K562 (cell line): ENCODE data around the gene VWA3B.

Source experiments
- CXXC5 ChIP-seq: fragments of 250-450 bp; sonication (Bioruptor Pico); IDR thresholded peaks from 2 replicates; pipeline ENCODE4 v1.8.0; 2022; ENCODE audit warnings: inconsistent platforms, mild to moderate bottlenecking, moderate library complexity
- HMGN3 ChIP-seq: IDR thresholded peaks from 2 replicates; pipeline ENCODE4 v1.6.1; 2011; ENCODE audit warnings: borderline replicate concordance, low read depth, mild to moderate bottlenecking, mixed read lengths, low read length; ENCODE audit not compliant: insufficient read length; ENCODE audit errors: extremely low read depth
- TF ChIP-seq, protein P1 (sequence below), 3 experiments: IDR thresholded peaks in 2 of 3; conservative IDR thresholded peaks in 1 of 3; 2 replicates each; pipeline ENCODE4 v1.5.1; 2011 to 2012; ENCODE audit warnings: low read length in 3 of 3, mild to moderate bottlenecking in 3 of 3, control low read depth in 2 of 3, improper control_type of control experiment in 1 of 3, inconsistent platforms in 1 of 3, low read depth in 1 of 3, mixed read lengths in 1 of 3, moderate library complexity in 1 of 3; ENCODE audit not compliant: insufficient read depth in 2 of 3
- TF ChIP-seq, protein P2 (sequence below), 2 experiments: fragments of 200-800 bp in 1 of 2; sonication (Bioruptor generic) in 1 of 2; sonication (generic) in 1 of 2; formaldehyde crosslinking in 1 of 2; IDR thresholded peaks in 1 of 2; conservative IDR thresholded peaks in 1 of 2; 2 replicates each; pipeline versions ENCODE4 v1.5.0 to v1.6.1; 2016 to 2020; ENCODE audit warnings: missing compliant biosample characterization in 1 of 2, missing genetic modification characterization in 1 of 2, missing genetic modification reagents in 1 of 2

DNA sequence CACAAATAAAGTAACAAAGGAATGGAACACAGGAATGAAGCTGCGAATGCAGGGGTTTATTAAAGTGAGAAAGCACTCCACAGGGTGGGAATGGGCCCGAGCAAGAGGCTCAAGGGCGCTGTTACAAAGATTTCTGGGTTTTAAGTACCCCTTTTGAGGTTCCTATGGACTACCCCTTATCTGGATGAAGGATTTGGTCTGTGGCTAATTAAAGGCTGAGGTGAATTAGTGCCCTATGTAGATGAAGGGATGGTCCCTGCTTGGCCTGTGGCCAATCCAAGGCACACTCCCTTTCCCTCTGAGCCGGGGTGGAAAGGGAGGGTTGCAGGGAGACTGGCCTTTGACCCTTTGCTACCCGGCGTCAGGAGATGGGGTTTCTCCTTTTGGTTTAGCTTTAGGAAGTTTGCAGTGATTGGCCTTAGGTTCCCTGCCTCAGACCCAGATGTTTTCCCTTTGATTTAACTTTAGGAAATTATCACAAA is 211.8 kb downstream of the VWA3B start:
- TF ChIP-seq, protein P1, sequence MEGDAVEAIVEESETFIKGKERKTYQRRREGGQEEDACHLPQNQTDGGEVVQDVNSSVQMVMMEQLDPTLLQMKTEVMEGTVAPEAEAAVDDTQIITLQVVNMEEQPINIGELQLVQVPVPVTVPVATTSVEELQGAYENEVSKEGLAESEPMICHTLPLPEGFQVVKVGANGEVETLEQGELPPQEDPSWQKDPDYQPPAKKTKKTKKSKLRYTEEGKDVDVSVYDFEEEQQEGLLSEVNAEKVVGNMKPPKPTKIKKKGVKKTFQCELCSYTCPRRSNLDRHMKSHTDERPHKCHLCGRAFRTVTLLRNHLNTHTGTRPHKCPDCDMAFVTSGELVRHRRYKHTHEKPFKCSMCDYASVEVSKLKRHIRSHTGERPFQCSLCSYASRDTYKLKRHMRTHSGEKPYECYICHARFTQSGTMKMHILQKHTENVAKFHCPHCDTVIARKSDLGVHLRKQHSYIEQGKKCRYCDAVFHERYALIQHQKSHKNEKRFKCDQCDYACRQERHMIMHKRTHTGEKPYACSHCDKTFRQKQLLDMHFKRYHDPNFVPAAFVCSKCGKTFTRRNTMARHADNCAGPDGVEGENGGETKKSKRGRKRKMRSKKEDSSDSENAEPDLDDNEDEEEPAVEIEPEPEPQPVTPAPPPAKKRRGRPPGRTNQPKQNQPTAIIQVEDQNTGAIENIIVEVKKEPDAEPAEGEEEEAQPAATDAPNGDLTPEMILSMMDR (IDR thresholded peaks at IDR 0.05 in 2 of 3, conservative IDR thresholded peaks at IDR 0.05 in 1 of 3; ENCODE audit: insufficient read depth in 2 of 3, low read depth in 1 of 3, low read length in 3 of 3), result no peak
- TF ChIP-seq, protein P2, sequence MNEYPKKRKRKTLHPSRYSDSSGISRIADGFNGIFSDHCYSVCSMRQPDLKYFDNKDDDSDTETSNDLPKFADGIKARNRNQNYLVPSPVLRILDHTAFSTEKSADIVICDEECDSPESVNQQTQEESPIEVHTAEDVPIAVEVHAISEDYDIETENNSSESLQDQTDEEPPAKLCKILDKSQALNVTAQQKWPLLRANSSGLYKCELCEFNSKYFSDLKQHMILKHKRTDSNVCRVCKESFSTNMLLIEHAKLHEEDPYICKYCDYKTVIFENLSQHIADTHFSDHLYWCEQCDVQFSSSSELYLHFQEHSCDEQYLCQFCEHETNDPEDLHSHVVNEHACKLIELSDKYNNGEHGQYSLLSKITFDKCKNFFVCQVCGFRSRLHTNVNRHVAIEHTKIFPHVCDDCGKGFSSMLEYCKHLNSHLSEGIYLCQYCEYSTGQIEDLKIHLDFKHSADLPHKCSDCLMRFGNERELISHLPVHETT (CRISPR knock-in tag; conservative IDR thresholded peaks at IDR 0.05 in 1 of 2, IDR thresholded peaks at IDR 0.05 in 1 of 2), result no peak
- TF ChIP-seq CXXC5 (CRISPR knock-in tag) (no peak), HMGN3 (no peak)
